HK-2 (cell line): ENCODE data around the gene IGFBP3.

ENCODE experiments used
- DNase-seq: peaks from one replicate; pipeline ENCODE4 v3.0.0-alpha.2; 2018; ENCODE audit not compliant: unreplicated experiment

IGFBP3 gene

DNA sequence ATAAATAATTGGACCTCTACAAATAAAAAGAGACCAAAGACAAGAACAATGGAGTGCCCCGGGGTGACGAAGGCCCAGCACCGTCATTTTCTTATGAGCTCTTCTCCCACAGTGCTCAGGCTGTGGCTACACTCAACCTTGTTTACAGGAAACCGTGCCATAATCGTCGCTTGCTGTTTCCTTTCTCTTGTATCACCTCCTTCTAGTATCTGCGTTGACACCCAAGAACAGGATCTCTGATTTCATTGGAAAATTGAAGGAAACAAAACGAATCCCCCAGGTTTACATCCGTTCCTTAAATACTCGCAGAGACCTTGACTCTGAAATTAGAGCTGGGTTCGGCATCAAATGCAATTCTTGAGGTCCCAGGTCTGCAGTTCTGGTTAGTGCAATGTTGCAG, 1.7 kb upstream of the IGFBP3 start:
- no peak for DNase-seq

GRCh38 chr7:45921699-45922519, 837 bp upstream of the IGFBP3 start:
- peak; percentile 90 for DNase-seq

GRCh38 chr7:45921381-45921698, 268 bp upstream of the IGFBP3 start:
- no peak for DNase-seq

DNA sequence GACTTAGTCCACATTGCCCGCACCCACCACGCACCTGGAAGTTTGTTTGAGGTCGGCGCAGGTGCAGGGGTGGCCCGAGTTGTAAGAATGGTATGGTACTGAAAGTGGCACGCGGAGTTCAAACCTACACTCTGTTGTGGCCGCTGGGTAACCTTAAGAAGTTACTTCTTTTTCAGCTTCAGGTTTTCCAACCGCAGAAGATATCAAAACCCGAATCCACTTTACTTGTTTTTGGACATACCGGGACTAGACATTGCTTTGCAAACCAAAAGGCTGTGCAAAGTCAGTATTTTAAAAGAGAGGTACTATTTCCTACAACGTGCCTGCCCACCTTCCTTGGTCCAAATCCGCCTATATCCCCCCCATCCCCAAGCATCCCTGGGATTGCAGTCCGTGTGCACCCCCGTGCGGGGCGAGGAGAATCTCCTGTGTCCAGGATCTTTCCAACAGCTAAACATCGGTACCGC, 1.0 kb downstream of the IGFBP3 start:
- no peak for DNase-seq

GRCh38 chr7:45919231-45919784, 1.8 kb downstream of the IGFBP3 start:
- no peak for DNase-seq

DNA sequence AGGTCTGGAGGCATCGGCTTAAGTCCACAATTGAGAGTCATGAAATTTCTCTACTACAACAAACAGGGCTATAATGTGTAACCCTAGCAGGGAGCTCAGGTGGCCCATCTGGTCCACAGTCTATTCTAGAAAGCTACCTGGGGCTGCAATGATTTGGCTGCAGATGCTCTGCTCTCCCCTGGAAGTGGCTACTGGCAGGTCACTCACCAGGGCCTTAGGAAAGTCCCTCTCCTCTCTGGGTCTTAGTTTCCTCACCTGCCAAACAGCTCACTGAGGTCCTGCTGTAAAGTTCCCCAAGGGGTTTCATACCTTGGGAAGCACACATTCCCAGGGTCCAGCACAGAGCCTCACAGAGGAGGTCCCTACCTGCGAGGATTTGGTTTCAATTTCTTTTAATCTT, 2.5 kb downstream of the IGFBP3 start:
- DNase-seq = no peak

DNA sequence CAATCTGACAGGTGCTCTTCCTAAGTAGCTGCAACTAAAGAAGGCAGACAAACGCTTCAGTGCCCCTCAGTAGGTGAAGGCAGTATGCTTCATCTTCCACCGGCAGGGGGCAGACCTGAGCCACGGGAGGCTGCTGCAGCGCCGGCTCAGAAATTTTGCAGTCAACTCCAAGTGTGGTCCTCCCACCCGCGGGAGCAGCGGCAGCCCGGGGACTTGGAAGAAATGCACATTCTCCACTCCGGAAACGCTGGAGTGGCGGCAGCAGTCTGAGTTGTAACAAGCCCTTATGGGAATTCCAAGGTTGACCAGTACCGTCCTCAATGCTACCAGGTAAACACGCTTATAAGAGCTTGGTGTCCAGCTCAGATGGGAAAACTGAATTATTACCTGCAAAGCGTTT, 3.4 kb downstream of the IGFBP3 start:
- DNase-seq = peak; percentile 80

DNA sequence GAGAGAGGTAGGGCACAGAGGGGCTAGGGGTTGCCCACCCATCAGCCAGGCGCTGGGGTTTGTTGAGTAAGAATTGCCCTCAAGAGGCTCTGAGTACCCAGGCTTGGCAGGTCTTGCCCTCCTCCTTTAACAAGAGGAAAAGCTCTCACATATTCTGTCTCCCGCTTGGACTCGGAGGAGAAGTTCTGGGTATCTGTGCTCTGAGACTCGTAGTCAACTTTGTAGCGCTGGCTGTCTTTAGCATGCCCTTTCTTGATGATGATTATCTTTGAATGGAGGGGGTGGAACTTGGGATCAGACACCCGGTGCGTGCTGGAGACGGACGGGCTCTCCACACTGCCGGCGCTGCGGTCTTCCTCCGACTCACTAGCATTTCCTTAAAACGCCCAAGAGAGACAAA, 4.0 kb downstream of the IGFBP3 start:
- no peak for DNase-seq

DNA sequence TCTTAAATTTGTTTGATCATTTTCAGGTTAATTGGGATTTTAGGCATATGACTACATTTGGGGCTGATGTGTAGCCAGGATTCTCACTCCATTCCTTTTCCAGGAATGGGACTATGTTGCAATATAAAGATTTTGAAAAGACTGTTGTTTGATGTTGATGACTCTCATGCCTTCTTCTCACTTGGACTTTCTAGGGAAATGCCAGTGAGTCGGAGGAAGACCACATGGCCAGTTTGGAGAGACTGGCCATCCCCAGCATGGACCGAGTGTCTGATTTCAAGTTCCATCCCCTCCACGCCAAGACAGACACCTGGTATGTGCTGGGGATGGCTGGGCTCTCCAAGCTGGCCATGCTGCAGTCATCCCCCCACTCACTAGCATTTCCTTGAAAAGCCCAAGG, 5.5 kb downstream of the IGFBP3 start:
- no peak for DNase-seq

DNA sequence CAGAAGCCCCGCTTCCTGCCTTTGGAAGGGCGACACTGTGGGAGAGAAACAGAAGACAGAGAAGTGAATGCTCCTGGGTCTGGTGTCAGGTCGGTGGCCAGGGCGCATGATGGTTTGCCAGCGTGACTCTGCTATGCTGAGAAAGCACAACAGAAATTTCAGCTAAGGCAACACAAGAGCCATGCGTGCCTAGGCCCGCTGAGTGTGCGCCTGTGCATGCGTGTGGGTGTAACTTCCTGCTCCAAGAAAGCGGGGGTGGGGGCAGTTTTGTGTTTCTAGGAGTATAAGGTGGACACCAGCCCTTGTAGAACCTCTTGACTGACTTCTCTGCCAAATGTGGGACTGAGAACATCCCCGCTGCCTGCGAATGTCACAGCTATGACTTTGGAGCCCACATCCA, 6.2 kb downstream of the IGFBP3 start:
- DNase-seq = no peak

- no peak for DNase-seq
Observed at GRCh38 chr7:45912972-45913371, 8.1 kb downstream of the IGFBP3 start.

DNA sequence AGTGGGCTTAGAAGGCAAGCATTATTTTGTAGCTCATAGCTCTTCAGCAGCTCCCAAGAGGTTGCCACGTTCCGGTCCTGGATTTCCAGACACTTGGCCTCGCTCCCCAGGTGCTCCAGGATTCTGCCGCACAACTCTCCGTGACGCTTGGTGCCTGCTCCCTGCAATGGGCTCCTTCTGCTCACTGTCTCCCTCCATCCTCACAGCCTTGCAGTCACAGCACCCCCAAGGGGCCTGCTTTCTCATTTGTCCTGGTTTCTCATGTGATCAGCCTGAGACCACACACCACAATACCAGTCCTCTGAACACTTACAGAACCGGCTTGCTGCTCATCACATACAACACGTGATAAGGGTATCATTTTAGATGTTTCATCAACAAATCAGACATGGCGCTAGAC, 9.8 kb downstream of the IGFBP3 start:
- DNase-seq = peak; percentile 44

DNA sequence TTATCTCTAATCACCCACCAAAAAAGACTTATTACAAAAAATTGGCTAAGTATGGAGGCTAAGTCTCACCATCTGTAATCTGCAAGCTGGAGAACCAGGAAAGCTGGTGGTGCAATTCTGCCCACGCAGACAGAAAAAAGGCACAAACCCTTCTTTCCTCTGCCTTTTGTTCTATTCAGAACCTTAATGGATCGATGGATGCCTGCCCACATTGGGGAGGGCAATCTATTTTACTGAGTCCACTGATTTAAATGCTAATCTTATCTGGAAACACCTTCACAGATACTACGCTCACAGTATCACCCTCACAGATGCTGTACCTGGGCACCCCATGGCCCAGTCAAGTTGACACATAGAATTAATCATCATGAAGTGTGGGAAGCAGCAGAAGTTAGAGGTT, 10.2 kb downstream of the IGFBP3 start:
- no peak for DNase-seq

- DNase-seq = no peak
Observed at GRCh38 chr7:45909561-45909960, 11.5 kb downstream of the IGFBP3 start.

- no peak for DNase-seq
Observed at GRCh38 chr7:45902820-45903219, 18.3 kb downstream of the IGFBP3 start.

- no peak for DNase-seq
Observed at GRCh38 chr7:45901566-45901965, 19.5 kb downstream of the IGFBP3 start.

GRCh38 chr7:45898222-45898621, 22.9 kb downstream of the IGFBP3 start:
- no peak for DNase-seq

- no peak for DNase-seq
Observed at GRCh38 chr7:45897042-45897690, 23.9 kb downstream of the IGFBP3 start.

GRCh38 chr7:45894665-45895062, 26.4 kb downstream of the IGFBP3 start:
- DNase-seq = no peak

GRCh38 chr7:45893996-45894664, 26.9 kb downstream of the IGFBP3 start:
- DNase-seq = no peak

DNA sequence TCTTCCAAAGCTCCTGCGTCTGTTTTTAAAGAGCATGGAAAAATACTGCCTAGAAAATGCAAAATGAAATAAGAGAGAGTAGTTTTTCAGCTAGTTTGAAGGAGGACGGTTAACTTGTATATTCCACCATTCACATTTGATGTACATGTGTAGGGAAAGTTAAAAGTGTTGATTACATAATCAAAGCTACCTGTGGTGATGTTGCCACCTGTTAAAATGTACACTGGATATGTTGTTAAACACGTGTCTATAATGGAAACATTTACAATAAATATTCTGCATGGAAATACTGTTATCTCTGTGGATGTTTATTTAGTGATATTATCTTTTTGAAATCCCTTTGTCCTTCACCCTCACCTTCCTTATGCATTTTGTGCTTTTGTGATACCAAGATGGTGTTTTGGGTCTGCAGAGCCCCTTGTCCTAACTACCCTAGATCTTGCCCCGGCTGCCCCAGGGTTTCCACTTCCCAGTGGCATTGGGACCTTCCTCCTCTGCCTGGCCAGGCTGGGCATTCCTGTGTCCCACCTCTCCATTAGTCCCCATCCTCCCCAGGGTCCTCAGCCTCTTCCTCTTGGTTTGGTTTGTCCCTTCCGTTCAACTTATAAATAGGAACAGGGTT, 27.6 kb downstream of the IGFBP3 start:
- DNase-seq = no peak

DNA sequence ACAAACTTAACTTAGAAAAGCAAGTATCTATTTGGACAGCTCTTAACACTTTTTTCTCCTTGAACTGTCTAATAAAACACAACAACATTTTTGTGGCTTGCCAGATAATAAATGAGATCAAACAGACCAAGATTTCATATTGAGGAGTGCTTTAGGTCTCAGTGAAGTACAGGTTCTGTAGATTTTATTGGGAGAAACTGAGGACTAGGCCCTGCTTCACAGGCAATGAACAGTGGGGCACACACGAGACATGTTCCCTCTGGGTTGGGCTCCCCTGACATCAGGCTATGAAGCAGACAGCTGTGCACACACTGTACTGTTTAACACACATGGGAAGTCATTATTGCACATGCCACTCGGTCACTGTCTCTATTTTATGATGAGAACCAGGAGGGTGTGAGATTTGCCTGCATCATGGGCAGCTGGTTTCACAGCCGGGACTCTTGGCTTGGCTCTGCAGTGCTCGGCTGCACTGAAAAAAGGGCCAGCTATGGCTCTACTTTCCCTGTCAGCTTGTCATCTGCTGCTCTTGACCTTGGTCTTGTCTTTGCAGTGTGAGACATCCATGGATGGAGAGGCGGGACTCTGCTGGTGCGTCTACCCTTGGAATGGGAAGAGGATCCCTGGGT, 28.6 kb downstream of the IGFBP3 start:
- no peak for DNase-seq
